DND-41 (cell line): ENCODE data around the gene GVQW3.

Experiments used
- ATAC-seq: fragments of 200-7000 bp; cut with Tn5 transposase; 3 replicates; pipeline ENCODE4 v1.9.1; 2021; ENCODE audit warnings: low read depth; ENCODE audit not compliant: insufficient read depth
- DNase-seq: peaks from one replicate; pipeline ENCODE4 v3.0.0-alpha.2; 2020
- H2AFZ ChIP-seq: 2 replicates; pipeline ENCODE4 v1.6.0; 2012; ENCODE audit warnings: low read depth, low read length
- H3K27ac ChIP-seq: 2 replicates; pipeline ENCODE4 v1.5.1; 2012; ENCODE audit warnings: low read length, inconsistent platforms
- H3K27me3 ChIP-seq: fragments of 200-600 bp; sonication (generic); 2 replicates; pipeline ENCODE4 v1.6.0; 2012; ENCODE audit warnings: low read length, mild to moderate bottlenecking, inconsistent platforms; ENCODE audit not compliant: insufficient read depth, poor library complexity
- H3K36me3 ChIP-seq: 2 replicates; pipeline ENCODE4 v1.5.1; 2012; ENCODE audit warnings: low read length, inconsistent platforms; ENCODE audit not compliant: insufficient read depth
- H3K4me1 ChIP-seq: 2 replicates; pipeline ENCODE4 v1.5.1; 2012; ENCODE audit warnings: mild to moderate bottlenecking, low read length; ENCODE audit not compliant: insufficient read depth
- H3K4me2 ChIP-seq: 2 replicates; pipeline ENCODE4 v1.6.0; 2012; ENCODE audit warnings: mild to moderate bottlenecking, moderate library complexity, low read length, inconsistent platforms; ENCODE audit not compliant: insufficient read depth
- H3K4me3 ChIP-seq, 2 experiments: fragments of 200-600 bp in 1 of 2; shearing (Covaris generic) in 1 of 2; 2 replicates each; pipeline ENCODE4 v1.5.1; 2012 to 2016; ENCODE audit warnings: inconsistent platforms in 2 of 2, low read length in 2 of 2, mild to moderate bottlenecking in 2 of 2, low read depth in 1 of 2, moderate library complexity in 1 of 2
- H3K79me2 ChIP-seq: 2 replicates; pipeline ENCODE4 v1.6.0; 2012; ENCODE audit warnings: low read length, inconsistent platforms; ENCODE audit not compliant: insufficient read depth
- H3K9ac ChIP-seq: 2 replicates; pipeline ENCODE4 v1.6.0; 2012; ENCODE audit warnings: low read depth, mild to moderate bottlenecking, inconsistent platforms, low read length, moderate library complexity
- H3K9me3 ChIP-seq: 2 replicates; pipeline ENCODE4 v1.5.1; 2012; ENCODE audit warnings: low read length, moderate library complexity, mild to moderate bottlenecking, inconsistent platforms; ENCODE audit not compliant: insufficient read depth, severe bottlenecking
- H4K20me1 ChIP-seq: 2 replicates; pipeline ENCODE4 v1.6.0; 2012; ENCODE audit warnings: low read length; ENCODE audit not compliant: insufficient read depth
- CTCF ChIP-seq: IDR thresholded peaks from 2 replicates; pipeline ENCODE4 v1.5.1; 2012; ENCODE audit warnings: borderline replicate concordance, low read length, moderate library complexity, mild to moderate bottlenecking; ENCODE audit not compliant: poor library complexity, severe bottlenecking; ENCODE audit errors: extremely low read depth
- EZH2 ChIP-seq: IDR thresholded peaks from 3 replicates; pipeline ENCODE4 v1.6.1; 2012; ENCODE audit warnings: borderline replicate concordance, low read depth, mild to moderate bottlenecking, moderate library complexity, low read length, inconsistent platforms; ENCODE audit not compliant: severe bottlenecking

Gene GVQW3

GRCh38 chr11:76456571-76456970 lies 75.4 kb downstream of the GVQW3 start:
- H3K9ac ChIP-seq: no peak overlapping the region
- no peak for TF ChIP-seq CTCF
- no peak for TF ChIP-seq EZH2

More at GRCh38 chr11:76456571-76456970, 75.4 kb downstream of the GVQW3 start:
- no peak overlapping the region for H3K4me3 ChIP-seq
- peaks cover 11% of the 10 kb centered on the region; the same call in 1 of the 2 replicates for H3K79me2 ChIP-seq
- peaks cover 80% of the 10 kb centered on the region for H3K36me3 ChIP-seq
- ATAC-seq (no peak), DNase-seq (no peak)
- no peaks in the 10 kb centered on the region for H3K27me3 ChIP-seq
- H3K4me2 ChIP-seq: no peak overlapping the region
- peaks cover 5% of the 10 kb centered on the region; the same call in 1 of the 2 replicates for H4K20me1 ChIP-seq
- no peak overlapping the region for H2AFZ ChIP-seq
- H3K9me3 ChIP-seq: no peaks in the 10 kb centered on the region
- H3K27ac ChIP-seq: no peak overlapping the region
- H3K4me1 ChIP-seq: no peaks in the 10 kb centered on the region
